ENCODE measurements around the gene TPPP3. TPM values are rescaled to one million over a fixed set of nuclear protein-coding genes. Genes with fewer than 3 reads are reported as not detected.
A peak's percentile ranks its signal among the peaks of the same experiment; 100 is the strongest.

Gene TPPP3
- total RNA-seq, 1 experiment from 2014 or later = 0.95 TPM

DNA sequence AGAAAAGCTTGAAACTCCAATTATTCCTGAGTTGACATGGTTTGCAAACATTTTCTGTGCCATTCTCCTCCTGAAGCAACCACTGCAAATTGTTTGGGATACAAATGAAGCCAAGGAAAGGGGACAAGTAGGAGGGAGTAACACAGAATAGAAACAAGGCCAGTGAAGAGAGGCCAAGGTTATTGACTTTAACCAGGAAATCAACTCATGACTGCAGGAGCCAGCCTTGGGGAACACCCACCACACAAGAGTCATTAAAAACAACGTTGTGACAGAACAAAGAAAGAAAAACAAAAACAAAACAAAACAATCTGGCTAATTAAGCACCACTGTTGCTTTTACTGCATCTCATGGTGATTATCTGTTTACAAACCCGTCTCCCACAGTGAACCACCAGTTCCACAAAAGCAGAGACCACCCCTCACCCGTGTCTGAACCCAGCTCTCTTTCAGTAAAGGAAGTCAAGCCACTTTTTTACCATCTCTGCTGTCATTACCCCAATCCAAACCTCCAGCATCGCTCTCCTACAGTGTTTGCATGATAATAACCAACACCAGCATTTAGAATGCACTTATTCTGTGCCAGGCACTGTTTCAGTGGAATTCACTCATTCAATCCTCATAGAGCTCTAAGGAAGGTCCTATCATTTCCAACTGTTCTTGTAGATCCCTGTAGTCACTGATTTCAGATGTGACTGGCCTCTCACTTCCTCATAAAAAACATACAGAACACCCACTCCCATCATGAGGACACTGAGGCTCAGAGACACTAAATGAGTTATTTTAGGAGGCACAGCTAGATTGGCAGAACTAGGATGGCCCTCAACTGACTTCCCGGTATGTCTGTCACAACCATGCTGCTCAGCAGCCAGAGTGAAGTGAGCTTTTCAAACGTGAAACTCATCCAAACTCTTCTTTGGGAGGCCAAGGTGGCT lies 20.9 kb upstream of the TPPP3 start:
- in situ Hi-C loops (cut with HindIII; ENCODE audit: low pct_unique_long_range_greater_than_20kb, low sequenced_read_pairs) (no loop called here), intact Hi-C loops (cut with micrococcal nuclease; ENCODE audit: unreplicated experiment) (no loop called here)
- TSS peak; percentile 77 for BruUV-seq (replicated peaks)
- no peaks in the 10 kb centered on the region for H3K36me3 ChIP-seq (ENCODE audit: control insufficient read depth, insufficient read depth, low read length)
- no peaks in the 10 kb centered on the region for H3K27me3 ChIP-seq (ENCODE audit: control insufficient read depth, insufficient read depth, low read length)
- H3K27ac ChIP-seq (ENCODE audit: low read length) = no peak overlapping the region
- POLR2A ChIA-PET = no interaction called here
- CTCF ChIA-PET = no interaction called here
- no peak for TF ChIP-seq CTCF (IDR thresholded peaks at IDR 0.05)
- TF ChIP-seq, protein P1, sequence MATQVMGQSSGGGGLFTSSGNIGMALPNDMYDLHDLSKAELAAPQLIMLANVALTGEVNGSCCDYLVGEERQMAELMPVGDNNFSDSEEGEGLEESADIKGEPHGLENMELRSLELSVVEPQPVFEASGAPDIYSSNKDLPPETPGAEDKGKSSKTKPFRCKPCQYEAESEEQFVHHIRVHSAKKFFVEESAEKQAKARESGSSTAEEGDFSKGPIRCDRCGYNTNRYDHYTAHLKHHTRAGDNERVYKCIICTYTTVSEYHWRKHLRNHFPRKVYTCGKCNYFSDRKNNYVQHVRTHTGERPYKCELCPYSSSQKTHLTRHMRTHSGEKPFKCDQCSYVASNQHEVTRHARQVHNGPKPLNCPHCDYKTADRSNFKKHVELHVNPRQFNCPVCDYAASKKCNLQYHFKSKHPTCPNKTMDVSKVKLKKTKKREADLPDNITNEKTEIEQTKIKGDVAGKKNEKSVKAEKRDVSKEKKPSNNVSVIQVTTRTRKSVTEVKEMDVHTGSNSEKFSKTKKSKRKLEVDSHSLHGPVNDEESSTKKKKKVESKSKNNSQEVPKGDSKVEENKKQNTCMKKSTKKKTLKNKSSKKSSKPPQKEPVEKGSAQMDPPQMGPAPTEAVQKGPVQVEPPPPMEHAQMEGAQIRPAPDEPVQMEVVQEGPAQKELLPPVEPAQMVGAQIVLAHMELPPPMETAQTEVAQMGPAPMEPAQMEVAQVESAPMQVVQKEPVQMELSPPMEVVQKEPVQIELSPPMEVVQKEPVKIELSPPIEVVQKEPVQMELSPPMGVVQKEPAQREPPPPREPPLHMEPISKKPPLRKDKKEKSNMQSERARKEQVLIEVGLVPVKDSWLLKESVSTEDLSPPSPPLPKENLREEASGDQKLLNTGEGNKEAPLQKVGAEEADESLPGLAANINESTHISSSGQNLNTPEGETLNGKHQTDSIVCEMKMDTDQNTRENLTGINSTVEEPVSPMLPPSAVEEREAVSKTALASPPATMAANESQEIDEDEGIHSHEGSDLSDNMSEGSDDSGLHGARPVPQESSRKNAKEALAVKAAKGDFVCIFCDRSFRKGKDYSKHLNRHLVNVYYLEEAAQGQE (IDR thresholded peaks at IDR 0.05; ENCODE audit: insufficient read depth in 1 of 2, low read depth in 2 of 2, low read length in 1 of 2) = no peak
- no peak for TF ChIP-seq TCF7L2 (IDR thresholded peaks at IDR 0.05; ENCODE audit: low read depth, low read length)
- no peak for TF ChIP-seq SIN3A (IDR thresholded peaks at IDR 0.05; ENCODE audit: borderline replicate concordance, insufficient read depth, low read depth, low read length)
- TF ChIP-seq POLR2AphosphoS5 (IDR thresholded peaks at IDR 0.05; ENCODE audit: low read depth, low read length) = no peak
- no peaks in the 10 kb centered on the region for H3K4me1 ChIP-seq (ENCODE audit: control insufficient read depth, insufficient read depth, low read length)
- H3K4me3 ChIP-seq (ENCODE audit: low read depth in 2 of 2, low read length in 2 of 2) = no peak overlapping the region
- no peaks in the 10 kb centered on the region for H3K9me3 ChIP-seq (ENCODE audit: control insufficient read depth, insufficient read depth, low read depth, low read length)
- DNase-seq (ENCODE audit: low read depth, low spot score) = no peak
- ATAC-seq = no peak

- ChIA-PET POLR2A (no interaction called here), CTCF (interaction anchor here (0.5 to 0.7 kb wide), 2 partner anchors 87 to 179 kb away, joined by 3 to 4 read pairs; no protein-coding TSS in a partner anchor)
- DNase-seq (ENCODE audit: low read depth, low spot score) (no peak), ATAC-seq (no peak)
- in situ Hi-C loops (cut with HindIII; ENCODE audit: low pct_unique_long_range_greater_than_20kb, low sequenced_read_pairs) (no loop called here), intact Hi-C loops (cut with micrococcal nuclease; ENCODE audit: unreplicated experiment) (no loop called here)
- H3K27me3 ChIP-seq (ENCODE audit: control insufficient read depth, insufficient read depth, low read length) = no peaks in the 10 kb centered on the region
- TF ChIP-seq POLR2AphosphoS5 (IDR thresholded peaks at IDR 0.05; ENCODE audit: low read depth, low read length) (no peak), CTCF (IDR thresholded peaks at IDR 0.05) (no peak), SIN3A (IDR thresholded peaks at IDR 0.05; ENCODE audit: borderline replicate concordance, insufficient read depth, low read depth, low read length) (no peak), TCF7L2 (IDR thresholded peaks at IDR 0.05; ENCODE audit: low read depth, low read length) (no peak)
- TF ChIP-seq, protein P1 (IDR thresholded peaks at IDR 0.05; ENCODE audit: insufficient read depth in 1 of 2, low read depth in 2 of 2, low read length in 1 of 2) = no peak
- no peak overlapping the region for H3K4me3 ChIP-seq (ENCODE audit: low read depth in 2 of 2, low read length in 2 of 2)
- H3K27ac ChIP-seq (ENCODE audit: low read length) = no peak overlapping the region
- H3K36me3 ChIP-seq (ENCODE audit: control insufficient read depth, insufficient read depth, low read length) = no peaks in the 10 kb centered on the region
- no peaks in the 10 kb centered on the region for H3K9me3 ChIP-seq (ENCODE audit: control insufficient read depth, insufficient read depth, low read depth, low read length)
- no TSS peak for BruUV-seq (replicated peaks)
- H3K4me1 ChIP-seq (ENCODE audit: control insufficient read depth, insufficient read depth, low read length) = no peaks in the 10 kb centered on the region
These were observed 19.0 kb upstream of the TPPP3 start for GRCh38 chr16:67412294-67412693.
